Nephron (organoid): Measurements from ENCODE around the gene TMEM117.

Experiments used
- H3K27ac Mint-ChIP-seq, 3 experiments: 2 replicates each; pipeline ENCODE4 v1.8.0; 2020; ENCODE audit warnings: mixed read lengths in 3 of 3, mild to moderate bottlenecking in 2 of 3, moderate library complexity in 1 of 3
- H3K27me3 Mint-ChIP-seq: 2 replicates; pipeline ENCODE4 v1.8.0; 2021; ENCODE audit warnings: low read depth, mild to moderate bottlenecking, moderate library complexity, mixed read lengths
- H3K36me3 Mint-ChIP-seq: 2 replicates; pipeline ENCODE4 v1.8.0; 2020; ENCODE audit warnings: low read depth, mixed read lengths
- H3K4me1 Mint-ChIP-seq: 2 replicates; pipeline ENCODE4 v1.8.0; 2020; ENCODE audit warnings: mixed read lengths
- H3K4me3 Mint-ChIP-seq, 3 experiments: 2 replicates each; pipeline ENCODE4 v1.8.0; 2020; ENCODE audit warnings: mild to moderate bottlenecking in 3 of 3, mixed read lengths in 3 of 3, moderate library complexity in 2 of 3
- H3K9me3 Mint-ChIP-seq: 2 replicates; pipeline ENCODE4 v1.8.0; 2020; ENCODE audit warnings: mixed read lengths
- TF ChIP-seq, protein P1 (sequence below), 3 experiments: fragments of 200-600 bp; sonication (generic); IDR thresholded peaks; one replicate each; pipeline ENCODE4 v1.5.0; 2021; ENCODE audit warnings: antibody characterized with exemption in 3 of 3; ENCODE audit not compliant: unreplicated experiment in 3 of 3

Gene TMEM117

GRCh38 chr12:43805149-43805859, 30.6 kb upstream of the TMEM117 start:
- Mint-ChIP-seq H3K27ac (peak overlapping the region; percentile 98 to 100 (median 99)), H3K4me3 (peak overlapping the region; percentile 97 to 99 (median 99)), H3K4me1 (peaks cover 34% of the 10 kb centered on the region), H3K27me3 (no peaks in the 10 kb centered on the region), H3K9me3 (no peaks in the 10 kb centered on the region), H3K36me3 (peaks cover 20% of the 10 kb centered on the region)
- TF ChIP-seq, protein P1, sequence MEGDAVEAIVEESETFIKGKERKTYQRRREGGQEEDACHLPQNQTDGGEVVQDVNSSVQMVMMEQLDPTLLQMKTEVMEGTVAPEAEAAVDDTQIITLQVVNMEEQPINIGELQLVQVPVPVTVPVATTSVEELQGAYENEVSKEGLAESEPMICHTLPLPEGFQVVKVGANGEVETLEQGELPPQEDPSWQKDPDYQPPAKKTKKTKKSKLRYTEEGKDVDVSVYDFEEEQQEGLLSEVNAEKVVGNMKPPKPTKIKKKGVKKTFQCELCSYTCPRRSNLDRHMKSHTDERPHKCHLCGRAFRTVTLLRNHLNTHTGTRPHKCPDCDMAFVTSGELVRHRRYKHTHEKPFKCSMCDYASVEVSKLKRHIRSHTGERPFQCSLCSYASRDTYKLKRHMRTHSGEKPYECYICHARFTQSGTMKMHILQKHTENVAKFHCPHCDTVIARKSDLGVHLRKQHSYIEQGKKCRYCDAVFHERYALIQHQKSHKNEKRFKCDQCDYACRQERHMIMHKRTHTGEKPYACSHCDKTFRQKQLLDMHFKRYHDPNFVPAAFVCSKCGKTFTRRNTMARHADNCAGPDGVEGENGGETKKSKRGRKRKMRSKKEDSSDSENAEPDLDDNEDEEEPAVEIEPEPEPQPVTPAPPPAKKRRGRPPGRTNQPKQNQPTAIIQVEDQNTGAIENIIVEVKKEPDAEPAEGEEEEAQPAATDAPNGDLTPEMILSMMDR (IDR thresholded peaks at IDR 0.05; ENCODE audit: unreplicated experiment in 3 of 3): no peak

GRCh38 chr12:43805860-43806736, 29.8 kb upstream of the TMEM117 start, which contains the start of gene TWF1:
TSS of gene TWF1 (minus strand) at chr12:43806317. CDS start at chr12:43806245, 72 bp downstream.
- Mint-ChIP-seq H3K27me3 (no peaks in the 10 kb centered on the region), H3K9me3 (no peaks in the 10 kb centered on the region), H3K4me1 (peaks cover 34% of the 10 kb centered on the region), H3K36me3 (peaks cover 12% of the 10 kb centered on the region), H3K4me3 (peak within 1 kb of the TSS; percentile 97 to 99 (median 99)), H3K27ac (peak within 1 kb of the TSS; percentile 99 to 100 (median 99))
- TF ChIP-seq, protein P1 (IDR thresholded peaks at IDR 0.05; ENCODE audit: unreplicated experiment in 3 of 3): peak; percentile 19 to 39 (median 36)

GRCh38 chr12:43806737-43807072, 29.2 kb upstream of the TMEM117 start:
- peaks cover 34% of the 10 kb centered on the region for H3K4me1 Mint-ChIP-seq
- TF ChIP-seq, protein P1 (IDR thresholded peaks at IDR 0.05; ENCODE audit: unreplicated experiment in 3 of 3): no peak
- H3K36me3 Mint-ChIP-seq: peaks cover 10% of the 10 kb centered on the region
- H3K27me3 Mint-ChIP-seq: no peaks in the 10 kb centered on the region
- peak overlapping the region; percentile 97 to 99 (median 99) for H3K4me3 Mint-ChIP-seq
- H3K9me3 Mint-ChIP-seq: no peaks in the 10 kb centered on the region
- H3K27ac Mint-ChIP-seq: peak overlapping the region; percentile 99 to 100 (median 99)

- peaks cover 34% of the 10 kb centered on the region for H3K4me1 Mint-ChIP-seq
These were observed 28.5 kb upstream of the TMEM117 start for GRCh38 chr12:43807386-43807785.

GRCh38 chr12:43812057-43812456, 23.8 kb upstream of the TMEM117 start:
- H3K27me3 Mint-ChIP-seq: no peaks in the 10 kb centered on the region
- TF ChIP-seq, protein P1 (IDR thresholded peaks at IDR 0.05; ENCODE audit: unreplicated experiment in 3 of 3): no peak
- H3K4me1 Mint-ChIP-seq: peaks cover 8% of the 10 kb centered on the region
- no peak overlapping the region for H3K4me3 Mint-ChIP-seq
- no peak overlapping the region for H3K27ac Mint-ChIP-seq
- no peaks in the 10 kb centered on the region for H3K9me3 Mint-ChIP-seq
- no peaks in the 10 kb centered on the region for H3K36me3 Mint-ChIP-seq

More at GRCh38 chr12:43807386-43807785, 28.5 kb upstream of the TMEM117 start:
- TF ChIP-seq, protein P1 (IDR thresholded peaks at IDR 0.05; ENCODE audit: unreplicated experiment in 3 of 3): no peak
- Mint-ChIP-seq H3K9me3 (no peaks in the 10 kb centered on the region), H3K4me3 (peak overlapping the region; percentile 97 to 99 (median 99)), H3K36me3 (peaks cover 6% of the 10 kb centered on the region), H3K27me3 (no peaks in the 10 kb centered on the region), H3K27ac (peak overlapping the region; percentile 99 to 100 (median 99))
